B cell (primary cell): Measurements from ENCODE around the gene FBXL20. TPM values are rescaled to one million over a fixed set of nuclear protein-coding genes. Genes with fewer than 3 reads are reported as not detected.

Source experiments
- ATAC-seq: fragments of 200-7000 bp; cut with Tn5 transposase; one replicate; pipeline ENCODE4 v1.10.0; 2021; ENCODE audit warnings: low read depth, mild to moderate bottlenecking, moderate number of reproducible peaks, moderate library complexity
- CTCF ChIA-PET: fragments of 350-600 bp; sonication (Branson Sonifier 250); formaldehyde crosslinking; loops from one replicate; lab custom pipeline; 2021; ENCODE audit warnings: antibody characterized with exemption, inconsistent platforms; lab: Charles Lee
- POLR2A ChIA-PET: fragments of 350-600 bp; sonication (Branson Sonifier 250); formaldehyde crosslinking; loops from one replicate; lab custom pipeline; 2021; ENCODE audit warnings: antibody characterized with exemption; lab: Charles Lee
- DNase-seq: peaks from one replicate; pipeline ENCODE4 v3.0.0; 2013
- H2AFZ ChIP-seq: 2 replicates; pipeline ENCODE4 v1.6.1; 2012; ENCODE audit warnings: mild to moderate bottlenecking, low read depth, low read length; ENCODE audit not compliant: insufficient read depth, poor library complexity, severe bottlenecking
- H3K27ac ChIP-seq, 2 donors: 1 replicate in 1 of 2; 2 replicates in 1 of 2; pipeline ENCODE4 v1.5.1; 2012 to 2013; ENCODE audit warnings: low read length in 2 of 2, mild to moderate bottlenecking in 2 of 2, moderate library complexity in 1 of 2
- H3K27me3 ChIP-seq, 4 experiments: fragments of 200-600 bp in 1 of 4; sonication (generic) in 1 of 4; replicated peaks in 1 of 4; 1 replicate in 2 of 4; 2 replicates in 2 of 4; pipeline versions ENCODE4 v1.6.1 to v1.7.0; 2013 to 2016; ENCODE audit warnings: low read length in 3 of 4, mild to moderate bottlenecking in 2 of 4, mixed read lengths in 1 of 4, moderate library complexity in 1 of 4; ENCODE audit not compliant: insufficient read depth in 4 of 4, control insufficient read depth in 3 of 4; ENCODE audit errors: control extremely low read depth in 1 of 4
- H3K36me3 ChIP-seq, 2 experiments: replicated peaks in 1 of 2; 1 replicate in 1 of 2; 2 replicates in 1 of 2; pipeline versions ENCODE4 v1.6.1 to v1.7.1; 2013; ENCODE audit warnings: low read length in 1 of 2; ENCODE audit not compliant: insufficient read depth in 2 of 2, control insufficient read depth in 1 of 2; ENCODE audit errors: control extremely low read depth in 1 of 2, extremely low read depth in 1 of 2
- H3K4me1 ChIP-seq, 2 donors: fragments of 200-600 bp in 1 of 2; sonication (generic) in 1 of 2; 1 replicate in 1 of 2; 2 replicates in 1 of 2; pipeline versions ENCODE4 v1.5.1 to v1.6.1; 2013 to 2017; ENCODE audit warnings: low read length in 2 of 2; ENCODE audit not compliant: control insufficient read depth in 2 of 2, insufficient read depth in 2 of 2
- H3K4me2 ChIP-seq: replicated peaks from 2 replicates; pipeline ENCODE3; 2012; ENCODE audit warnings: mild to moderate bottlenecking, low read depth, low read length; ENCODE audit not compliant: poor library complexity, severe bottlenecking
- H3K4me3 ChIP-seq, 5 experiments: fragments of 200-600 bp in 1 of 5; sonication (generic) in 1 of 5; 1 replicate in 3 of 5; 2 replicates in 2 of 5; pipeline versions ENCODE4 v1.5.1 to v1.7.0; 2011 to 2016; ENCODE audit warnings: low read length in 4 of 5, mild to moderate bottlenecking in 4 of 5, low read depth in 2 of 5, control low read depth in 1 of 5, moderate library complexity in 1 of 5; ENCODE audit not compliant: insufficient read depth in 1 of 5; ENCODE audit errors: control extremely low read depth in 1 of 5, extremely low read depth in 1 of 5
- H3K79me2 ChIP-seq: fragments of 200-600 bp; sonication (generic); one replicate; pipeline ENCODE4 v1.6.0; 2016; ENCODE audit warnings: low read length; ENCODE audit not compliant: control insufficient read depth, insufficient read depth
- H3K9ac ChIP-seq: fragments of 200-600 bp; sonication (generic); 2 replicates; pipeline ENCODE4 v1.6.1; 2017; ENCODE audit warnings: mild to moderate bottlenecking, low read length, moderate library complexity
- H3K9me3 ChIP-seq, 3 donors: one replicate each; pipeline versions ENCODE4 v1.6.1 to v1.7.1; 2013; ENCODE audit warnings: low read length in 2 of 3; ENCODE audit not compliant: control insufficient read depth in 2 of 3, insufficient read depth in 1 of 3; ENCODE audit errors: control extremely low read depth in 1 of 3
- H4K20me1 ChIP-seq: 2 replicates; pipeline ENCODE4 v1.6.0; 2012; ENCODE audit warnings: mild to moderate bottlenecking, low read length; ENCODE audit not compliant: insufficient read depth, control insufficient read depth, poor library complexity, severe bottlenecking
- H3K27ac Mint-ChIP-seq: one replicate; pipeline ENCODE4 v1.8.0; 2021; ENCODE audit warnings: mixed read lengths
- H3K27me3 Mint-ChIP-seq: one replicate; pipeline ENCODE4 v1.8.0; 2021; ENCODE audit warnings: mixed read lengths
- H3K4me1 Mint-ChIP-seq: one replicate; pipeline ENCODE4 v1.8.0; 2021; ENCODE audit warnings: mixed read lengths
- H3K4me3 Mint-ChIP-seq: one replicate; pipeline ENCODE4 v1.8.0; 2021; ENCODE audit warnings: mixed read lengths
- H3K9me3 Mint-ChIP-seq: one replicate; pipeline ENCODE4 v1.8.0; 2022; ENCODE audit warnings: mixed read lengths; ENCODE audit not compliant: insufficient read depth
- CTCF ChIP-seq: fragments of 200-600 bp; IDR thresholded peaks from one replicate; pipeline ENCODE4 v1.8.0; 2022; ENCODE audit warnings: antibody characterized with exemption, mild to moderate bottlenecking
- EZH2 ChIP-seq: IDR thresholded peaks from 2 replicates; pipeline ENCODE4 v1.6.1; 2012; ENCODE audit warnings: borderline replicate concordance, low read depth, mild to moderate bottlenecking, moderate library complexity, low read length; ENCODE audit not compliant: insufficient read depth, poor library complexity, severe bottlenecking
- WGBS: methylation state at CpG from one replicate; pipeline ENCODE4 v1.1.5; 2013; ENCODE audit warnings: missing lambda C conversion rate; ENCODE audit not compliant: insufficient coverage; 5-methylcytosine and 5-hydroxymethylcytosine counted together
- intact Hi-C: fragments of 100-400 bp; cut with micrococcal nuclease; formaldehyde crosslinking; loops from one replicate; pipeline ENCODE4 v1.10.0; 2022
- polyA plus RNA-seq: library from polyadenylated mRNA; depleted of rRNA; stranded (reverse); fragments of >200 nt; gene quantifications from 2 replicates; pipeline ENCODE4 v1.2.3, GENCODE V29; 2012
- total RNA-seq, 2 donors: library from RNA; stranded (reverse); fragments of 120-200 nt in 1 of 2; gene quantifications; 1 replicate in 1 of 2; 2 replicates in 1 of 2; pipeline versions ENCODE4 v1.2.3 to v1.2.4, GENCODE V29; 2013 to 2022

The FBXL20 gene
- total and polyA plus RNA-seq, 2 donors (not counting 1 experiment from before 2014, with no cell fraction given), result 6.1 to 36.2 TPM

- Histone ChIP-seq H3K4me3 (no peak overlapping the region), H3K9ac (no peak overlapping the region), H3K79me2 (no peaks in the 10 kb centered on the region), H3K4me1 (peaks cover 25 to 35% of the 10 kb centered on the region in 2 donors), H4K20me1 (no peaks in the 10 kb centered on the region), H3K9me3 (peaks cover 0 to 3% (median 0%) of the 10 kb centered on the region in 3 donors), H3K36me3 (no peaks in the 10 kb centered on the region), H3K27me3 (peaks cover 0 to 17% (median 16%) of the 10 kb centered on the region in 4 experiments), H2AFZ (no peak overlapping the region), H3K27ac (no peak overlapping the region), H3K4me2 (no peak overlapping the region)
- ChIA-PET CTCF (interaction anchor here (0.8 to 21.4 kb wide), 5 partner anchors 8 to 382 kb away, joined by 3 to 707 read pairs (median 5); partner anchors contain the start of genes RPL19 and RPL23), POLR2A (interaction anchor here (0.6 to 0.7 kb wide), 2 partner anchors 10 to 166 kb away, joined by 3 read pairs; partner anchors contain the start of genes FBXL20 and STAC2)
- Mint-ChIP-seq H3K4me3 (no peak overlapping the region), H3K27me3 (peaks cover 22% of the 10 kb centered on the region), H3K9me3 (no peaks in the 10 kb centered on the region), H3K27ac (peak overlapping the region; percentile 56), H3K4me1 (peaks cover 31% of the 10 kb centered on the region)
- intact Hi-C loops, result loop anchor here (5.0 kb wide), 1 partner anchor 84 kb away; the partner anchor contains the start of gene PLXDC1
- DNase-seq, result peak; percentile 63
- 36% methylated on average over 12 of the region's 18 CpGs for WGBS
- ATAC-seq, result peak; percentile 22
- TF ChIP-seq CTCF (peak; percentile 57), EZH2 (no peak)
These were observed 165.6 kb downstream of the FBXL20 start for GRCh38 chr17:39235555-39236449.
